HEK293 (cell line): ENCODE measurements around the gene MED4.

ENCODE experiments used
- CTCF ChIA-PET: fragments of 350-600 bp; formaldehyde crosslinking; extraction: SDS; loops from one replicate; lab custom pipeline; 2021; ENCODE audit warnings: antibody characterized with exemption; lab: Yijun Ruan, JAX
- POLR2A ChIA-PET: fragments of 300-600 bp; formaldehyde crosslinking; extraction: SDS; loops from one replicate; lab custom pipeline; 2020; ENCODE audit warnings: antibody characterized with exemption, inconsistent platforms; lab: Yijun Ruan, JAX
- H3K27ac ChIP-seq: fragments of 200-500 bp; sonication (Bioruptor generic); 2 replicates; pipeline ENCODE4 v1.5.1; 2014; ENCODE audit warnings: low read depth, low read length, control low read depth, inconsistent platforms; ENCODE audit errors: extremely low read depth
- H3K36me3 ChIP-seq, 2 experiments: fragments of 200-500 bp in 1 of 2; sonication (Bioruptor generic) in 1 of 2; 1 replicate in 1 of 2; 2 replicates in 1 of 2; pipeline ENCODE4 v1.5.1; 2014 to 2017; ENCODE audit warnings: inconsistent platforms in 2 of 2, low read length in 2 of 2; ENCODE audit not compliant: control insufficient read depth in 2 of 2, insufficient read depth in 1 of 2
- H3K4me1 ChIP-seq: fragments of 200-500 bp; sonication (Bioruptor generic); 2 replicates; pipeline ENCODE4 v1.5.1; 2014; ENCODE audit warnings: mild to moderate bottlenecking, low read length, inconsistent platforms; ENCODE audit not compliant: control insufficient read depth, insufficient read depth
- H3K4me3 ChIP-seq: 2 replicates; pipeline ENCODE4 v1.5.1; 2011; ENCODE audit warnings: low read depth, mild to moderate bottlenecking, control low read depth, low read length, moderate library complexity
- H3K9me3 ChIP-seq: fragments of 200-500 bp; sonication (Bioruptor generic); 2 replicates; pipeline ENCODE4 v1.5.1; 2014; ENCODE audit warnings: low read depth, low read length, inconsistent platforms; ENCODE audit not compliant: control insufficient read depth, insufficient read depth
- ATF2 ChIP-seq: fragments of 450-650 bp; formaldehyde crosslinking; IDR thresholded peaks from 2 replicates; pipeline ENCODE4 v1.5.1; 2016; ENCODE audit warnings: missing biosample characterization, missing genetic modification characterization, low read depth
- BCL11B ChIP-seq: fragments of 450-650 bp; formaldehyde crosslinking; IDR thresholded peaks from 2 replicates; pipeline ENCODE4 v1.5.1; 2016; ENCODE audit warnings: low read depth, missing biosample characterization, missing genetic modification characterization
- GLIS2 ChIP-seq: fragments of 450-650 bp; formaldehyde crosslinking; IDR thresholded peaks from 2 replicates; pipeline ENCODE4 v1.5.1; 2016; ENCODE audit warnings: missing biosample characterization, missing genetic modification characterization
- MYNN ChIP-seq: fragments of 450-650 bp; formaldehyde crosslinking; IDR thresholded peaks from 2 replicates; pipeline ENCODE4 v1.5.1; 2016; ENCODE audit warnings: missing biosample characterization, missing genetic modification characterization, borderline replicate concordance
- PATZ1 ChIP-seq: fragments of 450-650 bp; formaldehyde crosslinking; IDR thresholded peaks from 2 replicates; pipeline ENCODE4 v1.5.1; 2016; ENCODE audit warnings: missing biosample characterization, missing genetic modification characterization
- PRDM1 ChIP-seq: fragments of 450-650 bp; formaldehyde crosslinking; IDR thresholded peaks from 2 replicates; pipeline ENCODE4; 2016; ENCODE audit warnings: missing biosample characterization, missing genetic modification characterization
- ZNF184 ChIP-seq: fragments of 450-650 bp; IDR thresholded peaks from 2 replicates; pipeline ENCODE4 v1.5.1; 2018; ENCODE audit warnings: missing biosample characterization, mild to moderate bottlenecking, missing genetic modification characterization
- ZNF221 ChIP-seq: fragments of 450-650 bp; formaldehyde crosslinking; IDR thresholded peaks from 2 replicates; pipeline ENCODE4 v1.5.1; 2017; ENCODE audit warnings: missing biosample characterization, missing genetic modification characterization, borderline replicate concordance
- ZNF248 ChIP-seq: fragments of 450-650 bp; formaldehyde crosslinking; IDR thresholded peaks from 2 replicates; pipeline ENCODE4 v1.5.1; 2017; ENCODE audit warnings: missing biosample characterization, missing genetic modification characterization
- ZNF302 ChIP-seq: fragments of 450-650 bp; formaldehyde crosslinking; IDR thresholded peaks from 2 replicates; pipeline ENCODE4 v1.5.1; 2016; ENCODE audit warnings: missing biosample characterization, missing genetic modification characterization, low read depth
- ZNF335 ChIP-seq: fragments of 450-650 bp; formaldehyde crosslinking; conservative IDR thresholded peaks from 2 replicates; pipeline ENCODE4 v1.5.1; 2016; ENCODE audit warnings: missing biosample characterization, missing genetic modification characterization
- ZNF394 ChIP-seq: fragments of 450-650 bp; formaldehyde crosslinking; IDR thresholded peaks from 2 replicates; pipeline ENCODE4 v1.5.1; 2016; ENCODE audit warnings: missing biosample characterization, missing genetic modification characterization, mild to moderate bottlenecking, moderate library complexity, borderline replicate concordance
- ZNF488 ChIP-seq: fragments of 450-650 bp; formaldehyde crosslinking; IDR thresholded peaks from 2 replicates; pipeline ENCODE4 v1.5.1; 2016; ENCODE audit warnings: missing biosample characterization, missing genetic modification characterization
- ZNF549 ChIP-seq: fragments of 450-650 bp; IDR thresholded peaks from 2 replicates; pipeline ENCODE4 v1.5.1; 2018; ENCODE audit warnings: missing biosample characterization, missing genetic modification characterization, mild to moderate bottlenecking, inconsistent platforms, moderate library complexity
- ZNF571 ChIP-seq: fragments of 450-650 bp; formaldehyde crosslinking; IDR thresholded peaks from 2 replicates; pipeline ENCODE4 v1.5.0; 2017; ENCODE audit warnings: missing biosample characterization, missing genetic modification characterization
- ZNF596 ChIP-seq: fragments of 450-650 bp; IDR thresholded peaks from 2 replicates; pipeline ENCODE4 v1.5.0; 2018; ENCODE audit warnings: missing biosample characterization, mild to moderate bottlenecking, missing genetic modification characterization, moderate library complexity
- ZSCAN16 ChIP-seq: fragments of 450-650 bp; formaldehyde crosslinking; IDR thresholded peaks from 2 replicates; pipeline ENCODE4 v1.5.1; 2016; ENCODE audit warnings: missing biosample characterization, missing genetic modification characterization
- TF ChIP-seq, protein P1 (sequence below): fragments of 450-650 bp; formaldehyde crosslinking; IDR thresholded peaks from 2 replicates; pipeline ENCODE4 v1.5.1; 2016; ENCODE audit warnings: missing biosample characterization, missing genetic modification characterization
- TF ChIP-seq, protein P2 (sequence below): fragments of 450-650 bp; formaldehyde crosslinking; conservative IDR thresholded peaks from 2 replicates; pipeline ENCODE4 v1.5.1; 2016; ENCODE audit warnings: low read depth, missing biosample characterization, missing genetic modification characterization
- TF ChIP-seq, protein P3 (sequence below): fragments of 450-650 bp; formaldehyde crosslinking; IDR thresholded peaks from 2 replicates; pipeline ENCODE4 v1.5.1; 2016; ENCODE audit warnings: missing biosample characterization, missing genetic modification characterization

The MED4 gene

DNA sequence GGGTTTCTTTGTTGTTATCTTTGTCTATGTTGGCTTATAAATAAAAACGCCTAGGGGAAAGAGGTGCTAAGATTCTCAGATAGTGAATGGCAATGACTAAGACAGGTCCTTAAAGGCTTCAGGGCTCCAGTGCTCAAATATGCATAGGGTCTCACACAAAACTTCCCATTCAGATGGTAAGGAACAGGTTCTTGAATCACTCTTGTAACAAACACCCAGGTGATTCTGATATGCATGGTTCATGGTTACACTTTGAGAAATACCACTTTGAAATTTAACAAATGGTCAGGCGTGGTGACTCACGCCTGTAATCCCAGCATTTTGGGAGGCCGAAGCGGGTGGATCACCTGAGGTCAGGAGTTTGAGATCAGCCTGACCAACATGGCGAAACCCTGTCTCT is 40.3 kb downstream of the MED4 start:
- TF ChIP-seq, protein P1, sequence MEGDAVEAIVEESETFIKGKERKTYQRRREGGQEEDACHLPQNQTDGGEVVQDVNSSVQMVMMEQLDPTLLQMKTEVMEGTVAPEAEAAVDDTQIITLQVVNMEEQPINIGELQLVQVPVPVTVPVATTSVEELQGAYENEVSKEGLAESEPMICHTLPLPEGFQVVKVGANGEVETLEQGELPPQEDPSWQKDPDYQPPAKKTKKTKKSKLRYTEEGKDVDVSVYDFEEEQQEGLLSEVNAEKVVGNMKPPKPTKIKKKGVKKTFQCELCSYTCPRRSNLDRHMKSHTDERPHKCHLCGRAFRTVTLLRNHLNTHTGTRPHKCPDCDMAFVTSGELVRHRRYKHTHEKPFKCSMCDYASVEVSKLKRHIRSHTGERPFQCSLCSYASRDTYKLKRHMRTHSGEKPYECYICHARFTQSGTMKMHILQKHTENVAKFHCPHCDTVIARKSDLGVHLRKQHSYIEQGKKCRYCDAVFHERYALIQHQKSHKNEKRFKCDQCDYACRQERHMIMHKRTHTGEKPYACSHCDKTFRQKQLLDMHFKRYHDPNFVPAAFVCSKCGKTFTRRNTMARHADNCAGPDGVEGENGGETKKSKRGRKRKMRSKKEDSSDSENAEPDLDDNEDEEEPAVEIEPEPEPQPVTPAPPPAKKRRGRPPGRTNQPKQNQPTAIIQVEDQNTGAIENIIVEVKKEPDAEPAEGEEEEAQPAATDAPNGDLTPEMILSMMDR (tag by site-specific recombination) = no peak
- TF ChIP-seq ZSCAN16 (tag by site-specific recombination) (no peak), PRDM1 (tag by site-specific recombination) (no peak), ZNF335 (tag by site-specific recombination) (no peak), ZNF596 (tag by site-specific recombination) (no peak), ZNF571 (tag by site-specific recombination) (no peak), ZNF221 (tag by site-specific recombination) (no peak), ZNF394 (no peak), GLIS2 (tag by site-specific recombination) (no peak), ZNF184 (tag by site-specific recombination) (no peak), ATF2 (tag by site-specific recombination) (no peak), ZNF549 (tag by site-specific recombination) (no peak)
- TF ChIP-seq, protein P2, sequence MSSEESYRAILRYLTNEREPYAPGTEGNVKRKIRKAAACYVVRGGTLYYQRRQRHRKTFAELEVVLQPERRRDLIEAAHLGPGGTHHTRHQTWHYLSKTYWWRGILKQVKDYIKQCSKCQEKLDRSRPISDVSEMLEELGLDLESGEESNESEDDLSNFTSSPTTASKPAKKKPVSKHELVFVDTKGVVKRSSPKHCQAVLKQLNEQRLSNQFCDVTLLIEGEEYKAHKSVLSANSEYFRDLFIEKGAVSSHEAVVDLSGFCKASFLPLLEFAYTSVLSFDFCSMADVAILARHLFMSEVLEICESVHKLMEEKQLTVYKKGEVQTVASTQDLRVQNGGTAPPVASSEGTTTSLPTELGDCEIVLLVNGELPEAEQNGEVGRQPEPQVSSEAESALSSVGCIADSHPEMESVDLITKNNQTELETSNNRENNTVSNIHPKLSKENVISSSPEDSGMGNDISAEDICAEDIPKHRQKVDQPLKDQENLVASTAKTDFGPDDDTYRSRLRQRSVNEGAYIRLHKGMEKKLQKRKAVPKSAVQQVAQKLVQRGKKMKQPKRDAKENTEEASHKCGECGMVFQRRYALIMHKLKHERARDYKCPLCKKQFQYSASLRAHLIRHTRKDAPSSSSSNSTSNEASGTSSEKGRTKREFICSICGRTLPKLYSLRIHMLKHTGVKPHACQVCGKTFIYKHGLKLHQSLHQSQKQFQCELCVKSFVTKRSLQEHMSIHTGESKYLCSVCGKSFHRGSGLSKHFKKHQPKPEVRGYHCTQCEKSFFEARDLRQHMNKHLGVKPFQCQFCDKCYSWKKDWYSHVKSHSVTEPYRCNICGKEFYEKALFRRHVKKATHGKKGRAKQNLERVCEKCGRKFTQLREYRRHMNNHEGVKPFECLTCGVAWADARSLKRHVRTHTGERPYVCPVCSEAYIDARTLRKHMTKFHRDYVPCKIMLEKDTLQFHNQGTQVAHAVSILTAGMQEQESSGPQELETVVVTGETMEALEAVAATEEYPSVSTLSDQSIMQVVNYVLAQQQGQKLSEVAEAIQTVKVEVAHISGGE = no peak
- TF ChIP-seq, protein P3, sequence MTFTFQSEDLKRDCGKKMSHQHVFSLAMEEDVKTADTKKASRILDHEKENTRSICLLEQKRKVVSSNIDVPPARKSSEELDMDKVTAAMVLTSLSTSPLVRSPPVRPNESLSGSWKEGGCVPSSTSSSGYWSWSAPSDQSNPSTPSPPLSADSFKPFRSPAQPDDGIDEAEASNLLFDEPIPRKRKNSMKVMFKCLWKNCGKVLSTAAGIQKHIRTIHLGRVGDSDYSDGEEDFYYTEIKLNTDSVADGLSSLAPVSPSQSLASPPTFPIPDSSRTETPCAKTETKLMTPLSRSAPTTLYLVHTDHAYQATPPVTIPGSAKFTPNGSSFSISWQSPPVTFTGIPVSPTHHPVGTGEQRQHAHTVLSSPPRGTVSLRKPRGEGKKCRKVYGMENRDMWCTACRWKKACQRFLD (tag by site-specific recombination) = no peak
- CTCF ChIA-PET = interaction anchor here (0.7 kb wide), 1 partner anchor 846 kb away, joined by 4 read pairs; no protein-coding TSS in a partner anchor

DNA sequence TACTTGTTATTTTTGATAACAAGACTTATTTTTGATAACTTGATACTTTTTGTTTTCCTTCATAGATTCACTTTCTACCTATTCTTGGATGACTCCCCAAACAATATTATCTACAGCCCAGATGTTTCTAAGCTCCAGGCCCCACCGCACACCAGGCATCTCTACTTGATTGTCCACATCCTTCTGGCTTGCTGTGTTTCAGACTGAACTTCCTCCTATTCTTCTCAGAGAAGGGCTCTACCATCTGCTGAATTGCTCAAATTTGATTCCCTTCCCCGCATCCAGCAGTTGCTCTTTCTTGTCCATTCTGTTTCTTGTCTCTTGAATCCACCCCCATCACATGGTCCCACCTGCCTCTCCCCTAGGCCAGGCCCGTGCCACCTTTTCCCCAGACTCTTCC is 44.4 kb downstream of the MED4 start:
- no peak overlapping the region for H3K27ac ChIP-seq
- H3K4me1 ChIP-seq = no peaks in the 10 kb centered on the region
- ChIA-PET POLR2A (no interaction called here), CTCF (no interaction called here)
- TF ChIP-seq ZNF488 (tag by site-specific recombination) (no peak), BCL11B (tag by site-specific recombination) (no peak), MYNN (tag by site-specific recombination) (no peak), ZNF302 (tag by site-specific recombination) (no peak), PATZ1 (no peak), ZNF248 (tag by site-specific recombination) (no peak)
- peaks cover 9 to 54% of the 10 kb centered on the region in 2 experiments for H3K36me3 ChIP-seq
- H3K4me3 ChIP-seq = no peak overlapping the region
- H3K9me3 ChIP-seq = no peaks in the 10 kb centered on the region

More for the DNA sequence above, 40.3 kb downstream of the MED4 start:
- no peaks in the 10 kb centered on the region for H3K9me3 ChIP-seq
- H3K4me1 ChIP-seq = no peaks in the 10 kb centered on the region
- H3K27ac ChIP-seq = no peak overlapping the region
- no peak overlapping the region for H3K4me3 ChIP-seq
- peaks cover 0 to 33% of the 10 kb centered on the region in 2 experiments; a peak in 2 of 3 replicates for H3K36me3 ChIP-seq
- POLR2A ChIA-PET = no interaction called here
